Femur (tissue), 1 donor: Measurements from ENCODE around the gene SYT12.

ENCODE experiments used
- DNase-seq: peaks from one replicate; pipeline ENCODE4 v3.0.0-alpha.2; 2017

The SYT12 gene

DNA sequence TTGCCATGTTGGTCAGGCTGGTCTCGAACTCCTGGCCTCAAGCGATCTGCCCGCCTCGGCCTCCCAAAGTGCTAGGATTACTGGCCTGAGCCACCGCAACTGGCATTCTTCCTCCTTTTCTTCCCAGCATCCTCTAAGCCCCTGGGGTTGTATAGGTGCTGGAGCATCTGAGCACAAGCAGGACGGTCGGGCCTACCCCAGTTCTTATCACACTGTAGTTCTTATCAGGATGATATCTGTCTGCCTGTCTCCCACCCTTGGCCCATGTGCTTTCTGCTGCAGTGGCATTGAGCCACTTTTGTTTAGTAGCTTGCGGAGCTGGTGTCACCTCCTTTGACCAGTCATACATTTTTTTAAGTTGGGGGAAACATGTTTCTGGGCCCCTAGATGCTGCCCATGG is 35.6 kb downstream of the SYT12 start:
- no peak for DNase-seq

DNA sequence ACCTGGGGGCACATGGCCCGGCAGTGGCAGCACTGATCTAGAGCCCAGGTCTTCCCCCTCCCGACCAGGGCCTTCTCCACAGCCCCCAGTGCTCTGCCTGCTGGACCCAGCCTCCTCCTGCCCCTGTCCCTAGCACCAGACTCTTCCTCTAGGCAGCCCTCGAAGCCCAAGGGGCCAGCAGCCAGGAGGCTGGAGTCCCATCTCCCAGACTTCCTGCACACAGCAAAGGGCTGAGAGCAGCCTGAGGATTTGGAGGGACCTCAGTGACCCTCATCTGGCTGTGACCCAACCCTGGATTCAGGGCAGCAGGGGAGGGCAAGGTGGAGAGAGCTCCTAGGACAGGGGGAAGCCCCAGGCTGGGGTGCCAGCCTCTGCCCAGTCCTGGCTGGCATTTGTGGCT is 36.7 kb downstream of the SYT12 start:
- no peak for DNase-seq

DNA sequence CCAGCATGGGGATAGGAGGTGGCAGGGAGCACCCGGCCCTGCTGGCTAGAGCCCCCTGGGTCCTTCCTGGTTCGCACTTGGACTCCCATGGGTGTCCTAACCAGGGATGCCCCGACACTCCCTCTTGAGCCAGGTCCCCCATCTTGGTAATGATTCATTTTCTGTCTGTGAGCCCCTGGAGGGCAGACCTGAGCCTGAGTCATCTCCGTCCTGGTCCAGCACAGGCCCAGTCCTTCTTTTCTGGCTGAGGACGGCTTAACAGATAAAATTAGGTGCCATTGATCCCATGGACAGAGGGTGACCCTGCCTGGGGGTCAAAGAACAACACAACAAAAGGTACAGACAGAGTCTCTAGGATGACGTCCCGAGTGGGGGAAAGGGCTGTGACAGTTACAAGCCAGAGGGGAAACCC is 37.2 kb downstream of the SYT12 start:
- DNase-seq, result no peak

GRCh38 chr11:67062526-67063373 is 39.8 kb downstream of the SYT12 start:
- DNase-seq, result no peak

DNA sequence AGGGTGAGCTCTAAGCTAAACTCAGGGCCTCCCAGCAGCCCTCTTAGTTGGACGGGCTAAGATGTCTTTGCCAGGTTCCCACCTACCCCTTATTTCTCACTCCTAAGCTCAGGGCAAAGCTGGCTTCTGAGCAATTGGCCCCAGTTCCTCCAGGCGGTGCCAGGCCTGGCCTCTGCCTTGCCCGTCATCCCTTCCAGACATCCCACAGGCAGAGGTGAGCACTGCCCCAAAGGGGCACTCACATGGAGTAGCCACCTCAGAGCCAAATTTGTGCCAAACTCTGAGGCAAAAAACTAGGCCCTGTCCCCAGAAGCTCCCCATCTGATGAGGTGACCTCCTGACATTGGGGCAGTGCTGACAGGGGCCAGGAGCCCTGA is 43.4 kb downstream of the SYT12 start:
- no peak for DNase-seq

GRCh38 chr11:67071420-67072284 is 48.7 kb downstream of the SYT12 start:
- peak; percentile 73 for DNase-seq

DNA sequence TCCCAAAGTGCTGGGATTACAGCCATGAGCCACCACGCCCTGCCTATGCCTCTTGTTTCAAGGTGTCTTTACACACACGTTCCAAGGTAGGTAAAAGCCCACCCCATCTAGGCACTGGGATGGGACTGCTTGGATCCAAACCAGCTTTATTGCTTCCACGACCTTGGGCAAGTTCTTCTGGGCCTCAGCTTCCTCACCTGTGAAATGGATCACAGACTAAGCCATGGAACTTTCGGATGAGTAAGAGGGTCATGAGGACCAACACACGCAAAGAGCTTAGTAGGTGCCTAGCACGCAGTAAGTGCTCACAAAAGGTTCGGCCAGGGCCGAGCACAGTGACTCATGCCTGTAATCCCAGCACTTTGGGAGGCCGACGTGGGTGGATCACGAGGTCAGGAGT is 49.4 kb downstream of the SYT12 start:
- DNase-seq, result no peak

GRCh38 chr11:67073908-67074307 is 51.0 kb downstream of the SYT12 start:
- DNase-seq, result no peak

DNA sequence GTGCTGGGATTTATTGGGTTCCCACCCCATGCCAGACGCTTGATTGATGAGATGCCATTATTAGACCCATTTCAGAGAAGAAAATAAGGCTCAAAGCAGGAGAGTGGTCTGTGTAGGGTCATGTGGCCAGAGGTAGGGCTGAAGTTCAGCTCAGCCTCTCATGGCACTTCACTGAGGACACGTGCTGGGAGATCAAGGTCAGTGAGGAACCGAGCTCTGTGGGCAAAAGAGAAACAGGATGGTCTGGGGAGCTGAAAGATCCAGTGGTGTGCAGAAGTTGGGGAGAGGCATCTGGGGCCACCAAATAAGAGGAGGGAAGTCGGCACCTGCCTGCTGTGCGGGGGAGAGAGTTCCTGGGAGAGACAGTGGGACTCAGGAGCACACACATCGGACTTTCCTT is 53.3 kb downstream of the SYT12 start:
- DNase-seq, result no peak

- DNase-seq, result no peak
These were observed 56.3 kb downstream of the SYT12 start for GRCh38 chr11:67079065-67079705.

GRCh38 chr11:67082071-67082791 is 59.3 kb downstream of the SYT12 start:
- no peak for DNase-seq

DNA sequence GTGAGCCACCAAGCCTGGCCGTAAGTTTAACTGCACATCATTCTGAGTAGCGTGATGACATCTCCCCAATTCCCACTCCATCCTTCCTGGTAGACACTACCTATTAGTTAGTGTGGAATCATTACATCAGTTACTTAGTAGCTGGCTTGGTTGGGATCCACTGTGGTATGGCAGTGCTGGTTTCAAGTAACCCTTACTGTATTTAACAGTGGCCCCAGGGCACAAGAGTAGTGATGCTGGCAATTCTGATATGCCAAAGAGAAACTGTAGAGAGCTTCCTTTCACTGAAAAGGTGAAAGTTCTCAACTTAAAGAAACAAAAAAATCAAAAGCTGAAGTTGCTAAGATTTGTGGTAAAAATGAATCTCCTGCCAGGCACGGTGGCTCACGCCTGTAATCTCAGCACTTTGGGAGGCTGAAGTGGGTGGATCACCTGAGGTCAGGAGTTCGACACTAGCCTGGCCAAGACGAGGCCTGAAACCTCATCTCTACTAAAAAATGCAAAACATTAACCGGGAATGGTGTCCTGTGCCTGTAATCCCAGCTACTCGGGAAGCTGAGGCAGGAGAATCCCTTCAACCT is 60.9 kb downstream of the SYT12 start:
- DNase-seq, result no peak

GRCh38 chr11:67085617-67086016 is 62.7 kb downstream of the SYT12 start:
- DNase-seq, result no peak

GRCh38 chr11:67090717-67091116 is 67.8 kb downstream of the SYT12 start:
- DNase-seq, result no peak

DNA sequence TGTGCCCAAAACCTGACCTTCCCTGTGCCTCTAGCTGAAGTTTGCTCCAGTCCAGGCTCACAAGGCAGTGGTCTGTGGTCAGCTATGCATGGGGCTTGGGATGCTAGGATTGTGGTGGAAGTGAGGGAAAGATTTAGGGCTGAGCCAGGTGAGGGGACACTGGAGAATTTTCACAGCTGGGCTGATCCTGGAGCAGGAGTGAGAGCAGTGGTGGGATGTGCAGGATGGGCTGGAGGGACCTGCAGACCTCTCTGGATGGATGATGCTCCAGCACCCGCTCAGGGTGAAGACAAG is 72.2 kb downstream of the SYT12 start:
- no peak for DNase-seq

DNA sequence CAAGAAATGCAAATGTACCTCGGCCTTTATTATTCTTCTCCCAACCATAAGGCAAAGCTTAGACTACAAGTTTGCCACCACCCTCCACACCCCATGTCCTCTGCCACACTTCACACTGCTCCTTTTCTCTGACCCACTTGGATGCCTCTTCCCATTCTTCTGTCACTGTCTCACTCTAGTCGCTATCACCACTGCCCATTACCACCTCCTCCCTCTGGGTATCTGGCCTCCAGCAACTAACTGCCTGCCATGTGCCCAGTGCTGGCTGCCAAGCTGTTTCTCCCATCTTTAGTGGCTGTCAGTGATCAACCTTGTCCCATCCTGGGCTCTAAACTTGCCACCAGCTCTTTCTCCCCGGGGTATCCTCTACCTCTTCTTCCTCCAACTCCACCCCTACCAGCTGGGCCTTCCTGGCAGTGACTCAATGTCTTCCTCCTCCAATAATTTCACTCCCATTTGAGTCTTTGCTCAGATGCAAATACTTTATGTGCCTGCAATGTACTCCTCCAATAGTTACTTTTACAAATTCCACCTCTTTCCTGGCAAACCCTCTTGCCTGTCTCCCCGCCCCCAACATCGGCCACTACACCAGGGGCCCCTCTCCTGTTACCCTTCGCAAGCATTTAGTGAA is 76.0 kb downstream of the SYT12 start:
- no peak for DNase-seq

- no peak for DNase-seq
These were observed 76.9 kb downstream of the SYT12 start for GRCh38 chr11:67099831-67100324.
